CD4-positive, alpha-beta T cell treated with Interleukin-4 for 1 hour (primary cell): ENCODE results near the gene GABPA.
"Not testable (repeated sequence)": the region's sequence is repeated elsewhere in the genome, so short reads cannot be mapped to it uniquely, and the experiment has no call there.

ENCODE experiments used
- DNase-seq, 2 donors: peaks; one replicate each; pipeline ENCODE4 v3.0.0-alpha.2; 2020 to 2022

GABPA gene

GRCh38 chr21:25734904-25735645 is at the start of gene GABPA, which contains the start of gene ATP5PF:
Gene GABPA, plus strand, starts transcription at chr21:25734972. Its CDS starts 6,627 bp downstream, at chr21:25741599.
Gene ATP5PF, minus strand, starts transcription at chr21:25734904. Its CDS starts 5,110 bp downstream, at chr21:25729794.
- peak; percentile 98 for DNase-seq

GRCh38 chr21:25687787-25688186 is 47.0 kb upstream of the GABPA start:
- no peak for DNase-seq

GRCh38 chr21:25688275-25689155 is 46.3 kb upstream of the GABPA start:
- DNase-seq = no peak

- no peak for DNase-seq
These were observed 45.5 kb upstream of the GABPA start for GRCh38 chr21:25689226-25689625.

- DNase-seq = no peak
These were observed 42.8 kb upstream of the GABPA start for GRCh38 chr21:25691976-25692375.

GRCh38 chr21:25695461-25695860 is 39.3 kb upstream of the GABPA start:
- DNase-seq = not testable (repeated sequence)

GRCh38 chr21:25700741-25701140 is 34.0 kb upstream of the GABPA start:
- no peak for DNase-seq

- DNase-seq = no peak
These were observed 33.2 kb upstream of the GABPA start for GRCh38 chr21:25701529-25701928.

- peak; percentile 43 to 65 for DNase-seq
These were observed 26.2 kb upstream of the GABPA start for GRCh38 chr21:25708467-25709065.

- DNase-seq = no peak
These were observed 25.0 kb upstream of the GABPA start for GRCh38 chr21:25709684-25710265.

- no peak for DNase-seq
These were observed 24.2 kb upstream of the GABPA start for GRCh38 chr21:25710550-25710949.

GRCh38 chr21:25714066-25714465 is 20.7 kb upstream of the GABPA start:
- not testable (repeated sequence) for DNase-seq

GRCh38 chr21:25717491-25718147 is 17.2 kb upstream of the GABPA start:
- no peak for DNase-seq

- no peak for DNase-seq
These were observed 12.8 kb upstream of the GABPA start for GRCh38 chr21:25721987-25722386.

- DNase-seq = no peak
These were observed 12.1 kb upstream of the GABPA start for GRCh38 chr21:25722631-25723030.

- no peak for DNase-seq
These were observed 2.5 kb upstream of the GABPA start for GRCh38 chr21:25732091-25732760.

GRCh38 chr21:25733859-25734653 is 716 bp upstream of the GABPA start:
- peak in 1 of 2 donors; percentile 14 for DNase-seq

- no peak for DNase-seq
These were observed 193 bp upstream of the GABPA start for GRCh38 chr21:25734654-25734903.

- DNase-seq = peak in 1 of 2 donors; percentile 19
These were observed 1.1 kb downstream of the GABPA start for GRCh38 chr21:25735646-25736597.

GRCh38 chr21:25737421-25737820 is 2.6 kb downstream of the GABPA start:
- DNase-seq = no peak
